Stimulated activated CD4-positive, alpha-beta T cell treated with anti-CD3 and anti-CD28 coated beads, Interleukin-15, amount 100 ng/mL, for 48 hours (primary cell): ENCODE results near the gene ALCAM.

ENCODE experiments used
- DNase-seq, 2 donors: peaks; one replicate each; pipeline ENCODE4 v3.0.0-alpha.2; 2020; ENCODE audit warnings: low read depth in 2 of 2

Gene ALCAM

GRCh38 chr3:105527949-105528348, 161.2 kb downstream of the ALCAM start:
- peak in 1 of 2 donors; percentile 0 for DNase-seq

GRCh38 chr3:105528955-105529354, 162.2 kb downstream of the ALCAM start:
- no peak for DNase-seq

DNA sequence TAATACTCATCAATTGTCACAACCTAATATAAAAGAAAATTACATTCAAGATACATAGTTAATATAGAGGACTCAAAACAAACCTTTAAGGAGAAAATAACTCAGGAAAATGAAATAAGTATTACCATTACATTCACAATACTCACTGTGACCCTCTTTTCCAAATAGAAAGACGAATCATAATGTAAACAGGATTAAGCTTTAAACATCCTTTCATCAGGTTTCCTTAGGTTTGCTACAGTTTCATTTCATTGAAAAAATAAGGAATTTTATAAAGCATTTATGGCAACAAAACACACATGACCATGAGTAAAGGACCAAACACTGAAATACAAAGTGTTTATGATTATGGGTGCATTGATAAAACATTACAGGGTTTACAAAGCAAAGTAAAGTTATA, 162.7 kb downstream of the ALCAM start:
- no peak for DNase-seq

DNA sequence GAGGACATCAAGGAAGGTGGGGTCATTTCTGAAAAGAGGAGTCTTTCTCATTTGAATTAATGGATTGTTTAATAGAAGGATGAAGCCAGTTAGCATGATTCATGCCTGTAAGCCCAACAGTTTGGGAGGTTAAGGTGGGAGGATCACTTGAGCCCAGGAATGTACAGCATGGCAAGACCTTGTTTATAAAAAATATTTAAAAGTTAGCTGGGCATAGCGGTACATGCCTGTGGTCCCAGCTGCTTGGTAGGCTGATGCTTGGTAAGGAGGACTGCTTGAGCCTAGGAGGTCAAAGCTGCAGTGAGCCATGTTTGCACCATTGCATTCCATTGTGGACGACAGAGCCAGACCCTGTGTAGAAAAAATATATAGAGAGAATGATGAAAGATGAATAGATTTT, 165.5 kb downstream of the ALCAM start:
- DNase-seq, result no peak

DNA sequence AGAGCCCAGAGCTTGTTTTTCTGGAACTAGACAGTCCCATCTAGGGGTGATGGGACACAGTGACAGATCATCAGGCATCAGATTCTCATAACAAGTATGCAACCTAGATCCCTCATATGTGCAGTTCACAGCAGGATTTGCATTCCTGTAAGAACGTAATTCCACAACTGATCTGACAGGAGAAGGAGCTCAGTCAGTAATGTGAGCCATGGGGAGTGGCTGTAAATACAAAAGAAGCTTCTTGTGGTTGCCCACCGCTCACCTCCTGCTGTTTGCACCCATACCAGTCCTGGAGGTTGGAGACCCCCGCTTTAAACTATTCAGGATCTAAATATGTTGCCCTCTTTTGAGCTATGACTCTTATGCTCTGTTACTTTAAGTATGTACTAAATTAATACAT, 167.3 kb downstream of the ALCAM start:
- no peak for DNase-seq

GRCh38 chr3:105534491-105534890, 167.8 kb downstream of the ALCAM start:
- no peak for DNase-seq

DNA sequence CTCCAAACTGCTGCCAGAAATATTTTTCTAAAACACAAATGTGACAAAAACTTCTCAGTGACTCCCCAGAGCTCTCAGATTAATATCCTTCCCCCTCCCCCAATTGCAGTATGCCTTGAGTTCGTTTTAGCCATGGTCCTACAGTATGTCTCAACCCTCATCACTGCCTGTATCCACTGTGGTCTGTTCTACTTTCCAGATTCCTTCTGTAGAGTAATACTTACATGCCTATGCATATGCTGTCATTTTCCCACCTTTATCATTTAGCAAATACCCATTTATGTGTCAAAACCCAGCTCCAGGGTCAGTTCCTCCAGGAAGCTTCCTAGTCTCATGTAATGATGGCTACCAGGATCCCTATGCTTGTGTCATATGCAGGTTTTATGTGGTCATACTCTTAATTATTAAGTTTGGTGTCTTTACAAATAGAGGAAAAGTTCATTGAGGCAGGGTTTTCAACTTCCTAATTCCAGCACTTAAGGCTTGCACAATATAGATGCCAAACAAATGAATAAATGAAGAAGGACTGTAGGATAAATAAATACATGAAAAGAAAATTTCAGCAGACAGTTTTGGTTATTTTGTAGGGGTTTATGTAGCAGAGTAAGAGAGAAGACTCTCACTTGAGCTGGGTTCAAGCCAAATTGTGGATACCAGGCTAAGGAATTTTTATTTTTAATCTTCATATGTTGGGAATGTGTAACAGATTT, 170.8 kb downstream of the ALCAM start:
- no peak for DNase-seq

- DNase-seq, result no peak
Measured at GRCh38 chr3:105538483-105538882, 171.8 kb downstream of the ALCAM start.

GRCh38 chr3:105539897-105540296, 173.2 kb downstream of the ALCAM start:
- no peak for DNase-seq

GRCh38 chr3:105542282-105543019, 175.7 kb downstream of the ALCAM start:
- DNase-seq, result no peak

DNA sequence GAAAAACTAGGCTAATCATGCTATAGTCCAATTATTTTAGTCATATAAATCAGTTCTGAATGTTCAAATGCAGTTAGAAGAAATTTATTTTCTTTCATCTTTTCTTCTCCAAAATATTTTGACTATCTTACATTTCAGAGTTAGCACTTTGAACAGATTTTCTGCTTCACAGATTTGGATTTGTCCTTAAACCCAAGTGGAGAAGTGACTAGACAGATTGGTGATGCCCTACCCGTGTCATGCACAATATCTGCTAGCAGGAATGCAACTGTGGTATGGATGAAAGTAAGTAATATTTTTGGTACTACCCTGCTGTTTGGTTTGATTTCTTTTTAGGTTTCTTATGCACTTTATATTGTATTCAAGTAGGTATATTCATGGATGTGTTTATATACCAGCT, 178.3 kb downstream of the ALCAM start:
- DNase-seq, result no peak

DNA sequence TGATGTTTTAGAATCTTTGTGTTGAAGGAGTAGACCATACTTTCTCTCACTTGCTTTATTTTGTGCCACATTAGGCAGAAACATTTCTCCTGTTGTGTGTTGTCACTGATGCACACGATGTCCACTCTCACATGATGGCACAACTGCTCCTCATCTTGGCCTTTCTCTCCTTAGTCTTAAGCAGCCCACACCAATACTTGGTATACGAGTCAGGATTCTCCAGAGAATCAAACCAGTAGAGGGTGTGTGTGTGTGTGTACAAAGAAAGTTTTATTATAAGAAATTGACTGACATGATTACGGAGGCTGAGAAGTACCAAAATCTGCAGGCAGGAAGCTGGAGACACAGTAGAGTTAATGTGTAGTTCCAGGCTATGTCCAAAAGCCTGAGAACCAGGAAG, 187.1 kb downstream of the ALCAM start:
- no peak for DNase-seq

DNA sequence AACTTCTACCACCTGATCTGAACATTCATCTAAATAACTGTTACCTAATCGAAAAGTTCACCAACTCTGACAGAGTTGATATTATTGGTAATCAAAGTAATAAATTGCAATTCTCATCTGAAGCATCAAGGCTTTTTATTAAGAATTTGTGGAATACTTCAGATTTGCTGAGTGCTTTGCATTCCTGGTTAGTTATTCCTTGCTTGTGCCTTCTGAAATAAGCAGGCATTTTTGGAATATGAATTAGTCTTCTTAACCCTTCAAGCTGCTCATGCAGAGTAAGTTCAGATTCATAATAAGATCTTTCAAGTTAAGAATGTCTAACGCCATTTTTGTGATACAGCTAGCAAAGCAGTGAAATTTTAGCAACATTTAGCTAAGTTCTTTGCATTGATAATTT, 188.5 kb downstream of the ALCAM start:
- no peak for DNase-seq

DNA sequence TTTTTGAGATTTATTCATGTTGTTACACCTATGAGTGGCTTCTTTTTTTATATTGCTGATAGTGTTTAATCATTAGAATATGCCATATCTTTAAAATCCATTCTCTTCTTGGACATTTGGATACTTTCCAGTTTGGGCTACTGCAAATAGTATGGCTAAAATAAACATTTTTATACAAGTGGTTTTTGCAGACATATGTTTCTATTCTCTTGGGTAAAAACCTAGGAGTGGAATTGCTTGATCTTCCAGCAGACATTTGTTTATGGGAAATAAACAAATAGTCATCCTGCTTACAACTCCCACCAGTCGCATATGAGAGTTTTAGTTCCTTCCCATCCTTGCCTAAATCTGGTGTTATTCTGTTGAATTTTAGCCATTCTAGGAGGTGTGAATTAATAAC, 193.1 kb downstream of the ALCAM start:
- DNase-seq, result no peak

DNA sequence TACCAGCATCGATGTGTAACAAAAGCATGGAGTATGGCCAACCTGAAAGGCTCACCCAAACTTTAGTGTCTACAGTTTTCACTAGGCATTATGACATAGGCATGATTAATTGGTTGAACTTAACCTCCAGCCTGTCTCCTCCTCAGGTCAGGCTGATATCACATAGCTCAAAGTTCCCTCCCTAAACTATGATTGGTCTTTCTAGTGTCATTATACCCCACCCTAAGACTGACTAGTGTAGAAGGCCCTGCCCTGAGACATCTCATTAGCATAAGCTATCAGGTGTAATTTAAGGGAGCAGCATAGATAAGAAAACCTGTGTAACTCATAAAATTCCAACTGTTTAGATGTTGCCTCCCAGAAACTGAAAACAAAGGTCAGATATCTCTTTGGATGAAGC, 195.2 kb downstream of the ALCAM start:
- DNase-seq, result no peak

DNA sequence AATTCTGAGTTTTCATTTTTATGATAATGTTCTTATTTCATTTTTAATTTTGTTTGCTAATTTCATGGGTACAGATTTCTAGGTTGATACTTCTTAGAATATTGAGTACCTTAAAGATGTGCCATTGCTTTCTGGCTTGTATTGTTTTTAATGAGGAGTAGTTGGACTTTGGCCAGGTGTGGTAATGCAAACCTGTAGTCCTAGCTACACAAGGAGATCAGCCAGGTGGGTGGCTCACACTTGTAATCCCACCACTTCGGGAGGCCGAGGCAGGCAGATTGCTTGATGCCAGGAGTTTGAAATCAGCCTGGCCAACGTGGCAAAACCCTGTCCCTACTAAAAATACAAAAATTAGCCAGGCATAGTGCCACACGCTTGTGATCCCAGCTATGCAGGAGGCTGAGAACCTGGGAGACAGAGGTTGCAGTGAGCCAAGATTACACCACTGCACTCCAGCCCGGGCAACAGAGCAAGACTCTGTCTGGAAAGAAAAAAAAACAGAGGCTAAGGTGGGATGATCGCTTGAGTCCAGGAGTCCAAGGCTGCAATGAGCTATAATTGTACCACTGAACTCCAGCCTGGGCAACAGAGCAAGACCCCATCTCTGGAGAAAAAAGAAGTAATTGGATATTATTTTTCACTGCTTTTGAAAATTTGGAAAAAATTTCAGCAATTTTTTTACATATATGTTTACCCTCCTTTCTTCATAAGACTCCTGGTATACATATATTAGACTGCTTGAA, 198.0 kb downstream of the ALCAM start:
- DNase-seq, result no peak

DNA sequence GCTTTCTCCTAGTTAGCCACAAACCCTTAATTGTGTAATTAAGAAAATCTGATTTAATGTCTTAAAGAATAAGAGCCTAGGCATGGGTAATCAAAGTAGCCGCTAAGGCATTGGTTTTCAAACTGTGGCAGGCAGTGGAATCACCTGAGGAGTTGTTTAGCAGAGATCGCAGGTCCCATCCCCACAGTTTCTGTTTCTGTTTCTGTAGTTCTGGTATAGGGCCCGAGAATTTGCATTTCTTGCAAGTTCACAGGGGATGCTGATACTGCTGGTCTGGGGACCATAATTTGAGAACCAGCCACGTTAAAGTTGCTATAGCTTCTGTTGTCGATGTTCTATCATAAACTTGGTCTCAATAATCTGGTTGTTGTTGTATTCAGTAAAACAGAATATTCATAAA, 204.3 kb downstream of the ALCAM start:
- DNase-seq, result no peak

DNA sequence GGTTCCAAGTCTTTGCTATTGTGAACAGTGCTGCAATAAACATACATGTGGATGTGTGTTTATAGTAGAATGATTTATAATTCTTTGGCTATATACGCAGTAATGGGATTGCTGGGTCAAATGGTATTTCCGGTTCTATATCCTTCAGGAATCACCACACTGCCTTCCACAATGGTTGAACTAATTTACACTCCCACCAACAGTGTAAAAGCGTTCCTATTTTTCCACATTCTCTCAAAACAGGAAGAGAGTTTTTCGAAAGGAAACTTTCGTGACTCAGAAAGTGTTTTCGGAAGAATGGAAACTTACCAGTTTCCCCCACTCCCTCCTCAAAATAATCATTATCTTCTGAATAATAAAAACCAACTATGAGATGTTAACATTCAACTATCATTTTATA, 205.8 kb downstream of the ALCAM start:
- no peak for DNase-seq

- DNase-seq, result no peak
Measured at GRCh38 chr3:105579439-105579838, 212.7 kb downstream of the ALCAM start.

DNA sequence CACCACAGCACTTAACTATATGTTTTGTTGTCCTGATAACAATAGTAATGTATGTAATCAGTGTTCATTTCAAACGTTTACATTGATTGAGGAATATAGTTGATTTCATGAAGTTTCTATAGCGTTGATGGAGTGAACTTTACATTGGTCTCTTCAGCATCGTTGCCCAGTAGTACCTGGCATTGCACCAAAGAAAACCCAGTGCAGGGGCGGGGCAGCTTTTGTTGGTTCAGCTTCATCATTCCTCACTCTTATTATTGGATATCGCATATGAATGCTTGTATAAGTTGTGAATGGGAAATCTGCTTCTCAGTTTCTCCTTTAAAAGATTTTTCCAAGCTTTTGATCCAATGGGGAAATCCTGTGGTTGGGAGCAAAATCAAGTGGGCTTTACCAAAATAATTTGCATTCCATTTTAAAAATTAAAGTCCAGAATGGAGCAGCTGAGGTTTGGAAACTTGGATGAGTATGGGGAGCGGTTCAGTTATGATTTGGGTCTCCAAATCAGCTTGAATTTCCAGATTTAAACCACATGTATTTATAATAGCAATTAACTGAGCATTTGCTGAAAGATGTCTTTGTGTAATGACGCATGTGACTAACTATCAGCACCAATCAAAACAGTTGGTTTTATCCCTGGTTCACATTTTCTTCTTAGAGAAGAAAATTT, 213.7 kb downstream of the ALCAM start:
- no peak for DNase-seq

DNA sequence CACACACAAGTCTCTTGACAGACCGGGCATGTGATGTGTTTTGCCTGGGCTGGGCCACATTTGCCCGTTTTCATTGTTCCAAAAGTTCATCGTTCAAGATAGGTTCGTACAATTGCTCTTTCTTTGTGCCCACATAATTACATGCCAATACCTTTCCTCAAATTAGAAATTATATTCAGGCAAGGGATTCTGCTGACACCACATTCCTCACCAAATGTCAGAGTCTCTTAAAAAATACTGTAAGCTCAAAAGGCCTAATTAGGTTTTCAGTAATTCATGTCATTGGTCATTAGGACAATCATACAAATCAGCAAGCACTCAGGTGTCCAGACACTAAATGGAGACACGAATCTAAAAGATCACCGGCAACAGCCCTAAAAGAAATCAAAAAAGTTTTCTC, 215.3 kb downstream of the ALCAM start:
- no peak for DNase-seq
